ENCODE results near the gene COL4A3.

- no peak for TF ChIP-seq EZH2 (IDR thresholded peaks at IDR 0.05; ENCODE audit: borderline replicate concordance, low read length)
- TF ChIP-seq CTCF (conservative IDR thresholded peaks at IDR 0.05 in 1 of 2, IDR thresholded peaks at IDR 0.05 in 1 of 2; ENCODE audit: extremely low read depth in 1 of 2, insufficient read depth in 1 of 2, low read depth in 1 of 2, low read length in 2 of 2): no peak
These were observed 4.3 kb upstream of the COL4A3 start for GRCh38 chr2:227160164-227160563.
